Measurements from ENCODE around the gene PIGC. TPM values are rescaled to one million over a fixed set of nuclear protein-coding genes. Genes with fewer than 3 reads are reported as not detected.

The PIGC gene
- 10 to 100 TPM; 22.4 to 27.0 TPM for total RNA-seq

GRCh38 chr1:172443666-172444453 lies at the start of gene PIGC:
Gene PIGC, minus strand, starts transcription at chr1:172444069. Its CDS starts 1,447 bp downstream, at chr1:172442622.
- Mint-ChIP-seq H3K4me3 (peak within 1 kb of the TSS; percentile 93), H3K27ac (peak within 1 kb of the TSS; percentile 90 to 95), H3K9me3 (no peaks in the 10 kb centered on the region), H3K4me1 (ENCODE audit: low read depth in 2 of 2) (peaks cover 31 to 36% of the 10 kb centered on the region in 2 donors), H3K36me3 (peaks cover 13% of the 10 kb centered on the region), H3K27me3 (no peaks in the 10 kb centered on the region)
- ATAC-seq (peak; percentile 98 to 99), DNase-seq (ENCODE audit: low spot score) (peak; percentile 93)

GRCh38 chr1:172492421-172492820 lies 48.6 kb upstream of the PIGC start:
- peaks cover 14 to 18% of the 10 kb centered on the region in 2 donors for H3K27me3 Mint-ChIP-seq
- no peaks in the 10 kb centered on the region for H3K36me3 Mint-ChIP-seq
- DNase-seq (ENCODE audit: low spot score) (no peak), ATAC-seq (no peak)
- H3K4me1 Mint-ChIP-seq (ENCODE audit: low read depth in 2 of 2) = no peaks in the 10 kb centered on the region
- no peaks in the 10 kb centered on the region for H3K9me3 Mint-ChIP-seq
- no peak overlapping the region for H3K27ac Mint-ChIP-seq
- H3K4me3 Mint-ChIP-seq = no peak overlapping the region

- peaks cover 19 to 32% of the 10 kb centered on the region in 2 donors for H3K27me3 Mint-ChIP-seq
- H3K36me3 Mint-ChIP-seq = no peaks in the 10 kb centered on the region
- no peak overlapping the region for H3K27ac Mint-ChIP-seq
- H3K4me3 Mint-ChIP-seq = no peak overlapping the region
- DNase-seq (ENCODE audit: low spot score) (no peak), ATAC-seq (no peak)
- peaks cover 0 to 3% of the 10 kb centered on the region in 2 donors for H3K4me1 Mint-ChIP-seq (ENCODE audit: low read depth in 2 of 2)
- H3K9me3 Mint-ChIP-seq = no peaks in the 10 kb centered on the region
Measured at GRCh38 chr1:172489847-172490246, 46.0 kb upstream of the PIGC start.

GRCh38 chr1:172488393-172488792 lies 44.5 kb upstream of the PIGC start:
- ATAC-seq = no peak
- Mint-ChIP-seq H3K27ac (no peak overlapping the region), H3K36me3 (no peaks in the 10 kb centered on the region), H3K4me3 (no peak overlapping the region), H3K9me3 (no peaks in the 10 kb centered on the region), H3K27me3 (peaks cover 19 to 40% of the 10 kb centered on the region in 2 donors), H3K4me1 (ENCODE audit: low read depth in 2 of 2) (peaks cover 0 to 3% of the 10 kb centered on the region in 2 donors)
- no peak for DNase-seq (ENCODE audit: low spot score)

GRCh38 chr1:172487550-172487949 lies 43.7 kb upstream of the PIGC start:
- no peak for DNase-seq (ENCODE audit: low spot score)
- H3K9me3 Mint-ChIP-seq = no peaks in the 10 kb centered on the region
- ATAC-seq = no peak
- peaks cover 19 to 46% of the 10 kb centered on the region in 2 donors for H3K27me3 Mint-ChIP-seq
- peaks cover 0 to 3% of the 10 kb centered on the region in 2 donors for H3K4me1 Mint-ChIP-seq (ENCODE audit: low read depth in 2 of 2)
- no peaks in the 10 kb centered on the region for H3K36me3 Mint-ChIP-seq
- no peak overlapping the region for H3K4me3 Mint-ChIP-seq
- H3K27ac Mint-ChIP-seq = no peak overlapping the region

GRCh38 chr1:172486805-172487454 lies 43.1 kb upstream of the PIGC start:
- H3K4me3 Mint-ChIP-seq = no peak overlapping the region
- peaks cover 0 to 3% of the 10 kb centered on the region in 2 donors for H3K4me1 Mint-ChIP-seq (ENCODE audit: low read depth in 2 of 2)
- H3K36me3 Mint-ChIP-seq = no peaks in the 10 kb centered on the region
- DNase-seq (ENCODE audit: low spot score) (no peak), ATAC-seq (no peak)
- no peaks in the 10 kb centered on the region for H3K9me3 Mint-ChIP-seq
- no peak overlapping the region for H3K27ac Mint-ChIP-seq
- peaks cover 14 to 47% of the 10 kb centered on the region in 2 donors for H3K27me3 Mint-ChIP-seq

GRCh38 chr1:172485626-172486025 lies 41.8 kb upstream of the PIGC start:
- no peaks in the 10 kb centered on the region for H3K9me3 Mint-ChIP-seq
- H3K27me3 Mint-ChIP-seq = peaks cover 7 to 42% of the 10 kb centered on the region in 2 donors
- no peaks in the 10 kb centered on the region for H3K36me3 Mint-ChIP-seq
- DNase-seq (ENCODE audit: low spot score) (no peak), ATAC-seq (no peak)
- H3K4me3 Mint-ChIP-seq = no peak overlapping the region
- no peak overlapping the region for H3K27ac Mint-ChIP-seq
- H3K4me1 Mint-ChIP-seq (ENCODE audit: low read depth in 2 of 2) = peaks cover 0 to 3% of the 10 kb centered on the region in 2 donors

GRCh38 chr1:172484252-172484651 lies 40.4 kb upstream of the PIGC start:
- H3K4me3 Mint-ChIP-seq = no peak overlapping the region
- no peaks in the 10 kb centered on the region for H3K9me3 Mint-ChIP-seq
- peaks cover 12 to 39% of the 10 kb centered on the region in 2 donors for H3K27me3 Mint-ChIP-seq
- ATAC-seq (no peak), DNase-seq (ENCODE audit: low spot score) (no peak)
- H3K27ac Mint-ChIP-seq = no peak overlapping the region
- H3K4me1 Mint-ChIP-seq (ENCODE audit: low read depth in 2 of 2) = peaks cover 0 to 5% of the 10 kb centered on the region in 2 donors
- no peaks in the 10 kb centered on the region for H3K36me3 Mint-ChIP-seq

GRCh38 chr1:172483448-172483847 lies 39.6 kb upstream of the PIGC start:
- ATAC-seq = no peak
- H3K4me3 Mint-ChIP-seq = no peak overlapping the region
- DNase-seq (ENCODE audit: low spot score) = no peak
- H3K9me3 Mint-ChIP-seq = no peaks in the 10 kb centered on the region
- peaks cover 0 to 5% of the 10 kb centered on the region in 2 donors for H3K4me1 Mint-ChIP-seq (ENCODE audit: low read depth in 2 of 2)
- no peaks in the 10 kb centered on the region for H3K36me3 Mint-ChIP-seq
- no peak overlapping the region for H3K27ac Mint-ChIP-seq
- peaks cover 12 to 33% of the 10 kb centered on the region in 2 donors for H3K27me3 Mint-ChIP-seq

GRCh38 chr1:172482044-172482443 lies 38.2 kb upstream of the PIGC start:
- DNase-seq (ENCODE audit: low spot score) = no peak
- H3K9me3 Mint-ChIP-seq = no peaks in the 10 kb centered on the region
- no peaks in the 10 kb centered on the region for H3K36me3 Mint-ChIP-seq
- no peak overlapping the region for H3K27ac Mint-ChIP-seq
- no peak overlapping the region for H3K4me3 Mint-ChIP-seq
- ATAC-seq = no peak
- peaks cover 0 to 4% of the 10 kb centered on the region in 2 donors for H3K4me1 Mint-ChIP-seq (ENCODE audit: low read depth in 2 of 2)
- H3K27me3 Mint-ChIP-seq = peaks cover 8 to 25% of the 10 kb centered on the region in 2 donors

- peaks cover 6 to 19% of the 10 kb centered on the region in 2 donors for H3K27me3 Mint-ChIP-seq
Measured at GRCh38 chr1:172480431-172480830, 36.6 kb upstream of the PIGC start.

GRCh38 chr1:172478485-172478884 lies 34.6 kb upstream of the PIGC start:
- no peak for ATAC-seq
- H3K27ac Mint-ChIP-seq = no peak overlapping the region
- no peak for DNase-seq (ENCODE audit: low spot score)

More at GRCh38 chr1:172480431-172480830, 36.6 kb upstream of the PIGC start:
- H3K27ac Mint-ChIP-seq = no peak overlapping the region
- peaks cover 0 to 2% of the 10 kb centered on the region in 2 donors for H3K4me1 Mint-ChIP-seq (ENCODE audit: low read depth in 2 of 2)
- no peaks in the 10 kb centered on the region for H3K36me3 Mint-ChIP-seq
- no peak for DNase-seq (ENCODE audit: low spot score)
- no peaks in the 10 kb centered on the region for H3K9me3 Mint-ChIP-seq
- no peak overlapping the region for H3K4me3 Mint-ChIP-seq
- no peak for ATAC-seq

GRCh38 chr1:172477741-172478140 lies 33.9 kb upstream of the PIGC start:
- no peak overlapping the region for H3K27ac Mint-ChIP-seq
- H3K36me3 Mint-ChIP-seq = no peaks in the 10 kb centered on the region
- no peak overlapping the region for H3K4me3 Mint-ChIP-seq
- H3K27me3 Mint-ChIP-seq = peaks cover 3 to 8% of the 10 kb centered on the region in 2 donors
- no peak for ATAC-seq
- no peaks in the 10 kb centered on the region for H3K9me3 Mint-ChIP-seq
- no peak for DNase-seq (ENCODE audit: low spot score)
- H3K4me1 Mint-ChIP-seq (ENCODE audit: low read depth in 2 of 2) = peaks cover 0 to 2% of the 10 kb centered on the region in 2 donors

More at GRCh38 chr1:172478485-172478884, 34.6 kb upstream of the PIGC start:
- H3K27me3 Mint-ChIP-seq = peaks cover 8% of the 10 kb centered on the region in 2 donors
- H3K4me3 Mint-ChIP-seq = no peak overlapping the region
- H3K9me3 Mint-ChIP-seq = no peaks in the 10 kb centered on the region
- peaks cover 0 to 2% of the 10 kb centered on the region in 2 donors for H3K4me1 Mint-ChIP-seq (ENCODE audit: low read depth in 2 of 2)
- no peaks in the 10 kb centered on the region for H3K36me3 Mint-ChIP-seq

- DNase-seq (ENCODE audit: low spot score) (no peak), ATAC-seq (no peak)
- Mint-ChIP-seq H3K4me1 (ENCODE audit: low read depth in 2 of 2) (peaks cover 0 to 2% of the 10 kb centered on the region in 2 donors), H3K27me3 (peaks cover 0 to 8% of the 10 kb centered on the region in 2 donors), H3K9me3 (no peaks in the 10 kb centered on the region), H3K36me3 (no peaks in the 10 kb centered on the region), H3K4me3 (no peak overlapping the region), H3K27ac (no peak overlapping the region)
Measured at GRCh38 chr1:172477216-172477615, 33.3 kb upstream of the PIGC start.
